ENCODE data around the gene SEPTIN14.

GRCh38 chr7:55792048-55792447 lies 70.5 kb downstream of the SEPTIN14 start:
- TF ChIP-seq CTCF (IDR thresholded peaks at IDR 0.05), result no peak
- no peak for TF ChIP-seq POLR2A (IDR thresholded peaks at IDR 0.05)
